GM12801 (cell line): Measurements from ENCODE around the gene GOT2.

Experiments used
- CTCF ChIP-seq: IDR thresholded peaks from one replicate; pipeline ENCODE4 v1.5.1; 2011; ENCODE audit warnings: control low read depth; ENCODE audit not compliant: insufficient read length; ENCODE audit errors: extremely low read depth

Gene GOT2

GRCh38 chr16:58733671-58734458 lies at the start of gene GOT2:
TSS of gene GOT2 (minus strand) at chr16:58734316. CDS start at chr16:58734228, 88 bp downstream.
- TF ChIP-seq CTCF = no peak

GRCh38 chr16:58773870-58774269 lies 39.8 kb upstream of the GOT2 start:
- no peak for TF ChIP-seq CTCF

GRCh38 chr16:58768145-58768544 lies 34.0 kb upstream of the GOT2 start:
- no peak for TF ChIP-seq CTCF

- no peak for TF ChIP-seq CTCF
Observed at GRCh38 chr16:58767581-58767980, 33.5 kb upstream of the GOT2 start.

- no peak for TF ChIP-seq CTCF
Observed at GRCh38 chr16:58756650-58757332, 22.7 kb upstream of the GOT2 start.

- TF ChIP-seq CTCF = no peak
Observed at GRCh38 chr16:58755989-58756649, 22.0 kb upstream of the GOT2 start.

GRCh38 chr16:58753711-58754134 lies 19.6 kb upstream of the GOT2 start:
- TF ChIP-seq CTCF = no peak
